ENCODE measurements around the gene KRT38.
"Not testable (repeated sequence)": the region's sequence is repeated elsewhere in the genome, so short reads cannot be mapped to it uniquely, and the experiment has no call there.

KRT38 gene

GRCh38 chr17:41396996-41397660 lies 43.7 kb downstream of the KRT38 start, which contains the start of gene KRT31:
TSS of gene KRT31 (minus strand) at chr17:41397608. CDS start at chr17:41397539, 69 bp downstream.
- no peaks in the 10 kb centered on the region for H3K4me1 ChIP-seq (ENCODE audit: control insufficient read depth, insufficient read depth, low read length)
- no peak within 1 kb of the TSS for H3K4me3 ChIP-seq (ENCODE audit: low read length)
- DNase-seq (ENCODE audit: low read depth, low spot score), result no peak
- H3K9me3 ChIP-seq (ENCODE audit: control insufficient read depth, insufficient read depth, low read length), result no peaks in the 10 kb centered on the region
- no CpG with 5 or more reads among the region's 16 CpGs for WGBS (ENCODE audit: insufficient coverage, insufficient read length)
- no peaks in the 10 kb centered on the region for H3K27me3 ChIP-seq (ENCODE audit: control insufficient read depth, insufficient read depth, low read length)
- H3K27ac ChIP-seq (ENCODE audit: low read length), result no peak within 1 kb of the TSS
- H3K36me3 ChIP-seq (ENCODE audit: control insufficient read depth, insufficient read depth, low read length), result no peaks in the 10 kb centered on the region

GRCh38 chr17:41396340-41396739 lies 44.4 kb downstream of the KRT38 start:
- Histone ChIP-seq H3K27me3 (ENCODE audit: control insufficient read depth, insufficient read depth, low read length) (no peaks in the 10 kb centered on the region), H3K4me1 (ENCODE audit: control insufficient read depth, insufficient read depth, low read length) (no peaks in the 10 kb centered on the region), H3K27ac (ENCODE audit: low read length) (no peak overlapping the region), H3K36me3 (ENCODE audit: control insufficient read depth, insufficient read depth, low read length) (no peaks in the 10 kb centered on the region), H3K9me3 (ENCODE audit: control insufficient read depth, insufficient read depth, low read length) (no peaks in the 10 kb centered on the region), H3K4me3 (ENCODE audit: low read length) (no peak overlapping the region)
- DNase-seq (ENCODE audit: low read depth, low spot score), result no peak
- no CpG with 5 or more reads among the region's 7 CpGs for WGBS (ENCODE audit: insufficient coverage, insufficient read length)

- Histone ChIP-seq H3K4me1 (ENCODE audit: control insufficient read depth, insufficient read depth, low read length) (no peaks in the 10 kb centered on the region), H3K27me3 (ENCODE audit: control insufficient read depth, insufficient read depth, low read length) (no peaks in the 10 kb centered on the region), H3K36me3 (ENCODE audit: control insufficient read depth, insufficient read depth, low read length) (no peaks in the 10 kb centered on the region), H3K9me3 (ENCODE audit: control insufficient read depth, insufficient read depth, low read length) (no peaks in the 10 kb centered on the region), H3K4me3 (ENCODE audit: low read length) (no peak overlapping the region), H3K27ac (ENCODE audit: low read length) (no peak overlapping the region)
- no peak for DNase-seq (ENCODE audit: low read depth, low spot score)
- no CpG with 5 or more reads among the region's 1 CpG for WGBS (ENCODE audit: insufficient coverage, insufficient read length)
These were observed 45.2 kb downstream of the KRT38 start for GRCh38 chr17:41395611-41396010.

GRCh38 chr17:41395044-41395443 lies 45.7 kb downstream of the KRT38 start:
- not testable (repeated sequence) for H3K4me3 ChIP-seq (ENCODE audit: low read length); H3K27ac ChIP-seq (ENCODE audit: low read length); H3K27me3 ChIP-seq (ENCODE audit: control insufficient read depth, insufficient read depth, low read length); DNase-seq (ENCODE audit: low read depth, low spot score); H3K4me1 ChIP-seq (ENCODE audit: control insufficient read depth, insufficient read depth, low read length); H3K9me3 ChIP-seq (ENCODE audit: control insufficient read depth, insufficient read depth, low read length); H3K36me3 ChIP-seq (ENCODE audit: control insufficient read depth, insufficient read depth, low read length)
- WGBS (ENCODE audit: insufficient coverage, insufficient read length), result no CpG with 5 or more reads among the region's 12 CpGs

GRCh38 chr17:41394254-41394996 lies 46.4 kb downstream of the KRT38 start:
- no CpG with 5 or more reads among the region's 10 CpGs for WGBS (ENCODE audit: insufficient coverage, insufficient read length)

GRCh38 chr17:41393826-41394225 lies 47.0 kb downstream of the KRT38 start:
- no peaks in the 10 kb centered on the region for H3K9me3 ChIP-seq (ENCODE audit: control insufficient read depth, insufficient read depth, low read length)
- WGBS (ENCODE audit: insufficient coverage, insufficient read length), result no CpG with 5 or more reads among the region's 10 CpGs
- no peak for DNase-seq (ENCODE audit: low read depth, low spot score)
- H3K27ac ChIP-seq (ENCODE audit: low read length), result no peak overlapping the region
- H3K4me3 ChIP-seq (ENCODE audit: low read length), result no peak overlapping the region
- H3K27me3 ChIP-seq (ENCODE audit: control insufficient read depth, insufficient read depth, low read length), result no peaks in the 10 kb centered on the region
- no peaks in the 10 kb centered on the region for H3K36me3 ChIP-seq (ENCODE audit: control insufficient read depth, insufficient read depth, low read length)
- H3K4me1 ChIP-seq (ENCODE audit: control insufficient read depth, insufficient read depth, low read length), result no peaks in the 10 kb centered on the region

More at GRCh38 chr17:41394254-41394996, 46.4 kb downstream of the KRT38 start:
- no peaks in the 10 kb centered on the region for H3K27me3 ChIP-seq (ENCODE audit: control insufficient read depth, insufficient read depth, low read length)
- H3K27ac ChIP-seq (ENCODE audit: low read length), result no peak overlapping the region
- no peaks in the 10 kb centered on the region for H3K4me1 ChIP-seq (ENCODE audit: control insufficient read depth, insufficient read depth, low read length)
- no peak for DNase-seq (ENCODE audit: low read depth, low spot score)
- no peak overlapping the region for H3K4me3 ChIP-seq (ENCODE audit: low read length)
- no peaks in the 10 kb centered on the region for H3K9me3 ChIP-seq (ENCODE audit: control insufficient read depth, insufficient read depth, low read length)
- no peaks in the 10 kb centered on the region for H3K36me3 ChIP-seq (ENCODE audit: control insufficient read depth, insufficient read depth, low read length)

- Histone ChIP-seq H3K36me3 (ENCODE audit: control insufficient read depth, insufficient read depth, low read length) (no peaks in the 10 kb centered on the region), H3K4me3 (ENCODE audit: low read length) (no peak overlapping the region), H3K4me1 (ENCODE audit: control insufficient read depth, insufficient read depth, low read length) (no peaks in the 10 kb centered on the region), H3K27me3 (ENCODE audit: control insufficient read depth, insufficient read depth, low read length) (no peaks in the 10 kb centered on the region), H3K27ac (ENCODE audit: low read length) (no peak overlapping the region), H3K9me3 (ENCODE audit: control insufficient read depth, insufficient read depth, low read length) (no peaks in the 10 kb centered on the region)
- no peak for DNase-seq (ENCODE audit: low read depth, low spot score)
- no CpG with 5 or more reads among the region's 5 CpGs for WGBS (ENCODE audit: insufficient coverage, insufficient read length)
These were observed 47.5 kb downstream of the KRT38 start for GRCh38 chr17:41393294-41393693.

GRCh38 chr17:41392278-41392677 lies 48.5 kb downstream of the KRT38 start:
- WGBS (ENCODE audit: insufficient coverage, insufficient read length), result no CpG with 5 or more reads among the region's 1 CpG
- Histone ChIP-seq H3K4me3 (ENCODE audit: low read length) (no peak overlapping the region), H3K4me1 (ENCODE audit: control insufficient read depth, insufficient read depth, low read length) (no peaks in the 10 kb centered on the region), H3K27me3 (ENCODE audit: control insufficient read depth, insufficient read depth, low read length) (no peaks in the 10 kb centered on the region), H3K36me3 (ENCODE audit: control insufficient read depth, insufficient read depth, low read length) (no peaks in the 10 kb centered on the region), H3K9me3 (ENCODE audit: control insufficient read depth, insufficient read depth, low read length) (no peaks in the 10 kb centered on the region), H3K27ac (ENCODE audit: low read length) (no peak overlapping the region)
- no peak for DNase-seq (ENCODE audit: low read depth, low spot score)

GRCh38 chr17:41391535-41391934 lies 49.2 kb downstream of the KRT38 start:
- DNase-seq (ENCODE audit: low read depth, low spot score), result no peak
- H3K4me3 ChIP-seq (ENCODE audit: low read length), result no peak overlapping the region
- H3K9me3 ChIP-seq (ENCODE audit: control insufficient read depth, insufficient read depth, low read length), result no peaks in the 10 kb centered on the region
- H3K36me3 ChIP-seq (ENCODE audit: control insufficient read depth, insufficient read depth, low read length), result no peaks in the 10 kb centered on the region
- no peak overlapping the region for H3K27ac ChIP-seq (ENCODE audit: low read length)
- no peaks in the 10 kb centered on the region for H3K27me3 ChIP-seq (ENCODE audit: control insufficient read depth, insufficient read depth, low read length)
- H3K4me1 ChIP-seq (ENCODE audit: control insufficient read depth, insufficient read depth, low read length), result no peaks in the 10 kb centered on the region
- WGBS (ENCODE audit: insufficient coverage, insufficient read length), result no CpG with 5 or more reads among the region's 2 CpGs

- H3K4me3 ChIP-seq (ENCODE audit: low read length), result no peak overlapping the region
- no peaks in the 10 kb centered on the region for H3K27me3 ChIP-seq (ENCODE audit: control insufficient read depth, insufficient read depth, low read length)
- no peaks in the 10 kb centered on the region for H3K4me1 ChIP-seq (ENCODE audit: control insufficient read depth, insufficient read depth, low read length)
- H3K27ac ChIP-seq (ENCODE audit: low read length), result no peak overlapping the region
- H3K36me3 ChIP-seq (ENCODE audit: control insufficient read depth, insufficient read depth, low read length), result no peaks in the 10 kb centered on the region
- no CpG with 5 or more reads among the region's 7 CpGs for WGBS (ENCODE audit: insufficient coverage, insufficient read length)
- no peak for DNase-seq (ENCODE audit: low read depth, low spot score)
- no peaks in the 10 kb centered on the region for H3K9me3 ChIP-seq (ENCODE audit: control insufficient read depth, insufficient read depth, low read length)
These were observed 50.3 kb downstream of the KRT38 start for GRCh38 chr17:41390411-41390938.

All from iPS DF 6.9 (cell line).